ENCODE results near the gene G6PD.
"Not testable (repeated sequence)": the region's sequence is repeated elsewhere in the genome, so short reads cannot be mapped to it uniquely, and the experiment has no call there.

G6PD gene

DNA sequence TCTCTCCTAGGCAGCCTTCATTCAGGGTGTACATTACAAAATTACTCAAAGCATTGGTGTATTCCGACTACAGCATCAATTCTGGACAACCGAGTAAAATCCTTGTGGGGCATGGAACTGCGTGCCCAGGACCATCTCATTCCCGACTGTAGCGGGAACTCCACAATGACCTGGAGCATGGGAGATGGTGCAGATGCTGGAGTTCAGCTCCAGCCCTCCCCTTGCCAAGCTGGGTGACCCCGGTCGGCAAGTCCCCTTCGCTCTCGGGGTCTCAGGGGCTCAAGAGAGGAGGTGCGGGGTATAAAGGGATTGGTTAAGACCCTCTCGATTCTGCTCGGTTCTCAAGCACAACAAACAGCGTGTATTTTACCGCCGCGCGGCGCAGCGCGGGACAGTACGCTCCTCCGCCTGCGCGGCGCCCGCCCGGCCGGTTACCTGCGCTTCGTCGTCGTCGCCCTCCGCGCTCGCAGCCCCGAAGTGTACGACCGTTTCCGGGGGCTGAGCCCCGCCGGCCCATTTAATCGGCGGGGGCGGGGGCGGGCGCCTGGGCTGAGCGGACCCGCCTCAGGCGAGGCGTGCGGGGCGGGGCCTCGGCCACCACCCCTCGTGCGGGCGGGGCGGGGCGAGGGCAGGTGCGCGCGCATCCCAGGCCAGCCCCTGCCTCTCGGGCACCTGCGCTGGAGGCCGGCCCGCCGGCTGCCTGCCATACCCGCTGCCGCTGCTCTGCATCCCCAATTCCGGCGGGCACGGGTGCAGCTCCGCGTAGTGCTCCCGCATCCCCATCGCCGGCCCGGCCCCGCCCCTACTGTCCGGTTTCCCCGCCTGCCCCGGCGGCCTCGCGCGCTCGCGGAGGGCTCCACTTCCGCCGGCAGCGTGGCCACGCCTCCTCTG is at the start of gene G6PD:
Gene G6PD, minus strand, starts transcription at position 493 of the 891 bp plus-strand sequence. CDS start 691 bp downstream, outside the sequence.
- peak; percentile 55 to 66 for DNase-seq (ENCODE audit: extremely low read depth in 1 of 2, low read depth in 1 of 2)

DNA sequence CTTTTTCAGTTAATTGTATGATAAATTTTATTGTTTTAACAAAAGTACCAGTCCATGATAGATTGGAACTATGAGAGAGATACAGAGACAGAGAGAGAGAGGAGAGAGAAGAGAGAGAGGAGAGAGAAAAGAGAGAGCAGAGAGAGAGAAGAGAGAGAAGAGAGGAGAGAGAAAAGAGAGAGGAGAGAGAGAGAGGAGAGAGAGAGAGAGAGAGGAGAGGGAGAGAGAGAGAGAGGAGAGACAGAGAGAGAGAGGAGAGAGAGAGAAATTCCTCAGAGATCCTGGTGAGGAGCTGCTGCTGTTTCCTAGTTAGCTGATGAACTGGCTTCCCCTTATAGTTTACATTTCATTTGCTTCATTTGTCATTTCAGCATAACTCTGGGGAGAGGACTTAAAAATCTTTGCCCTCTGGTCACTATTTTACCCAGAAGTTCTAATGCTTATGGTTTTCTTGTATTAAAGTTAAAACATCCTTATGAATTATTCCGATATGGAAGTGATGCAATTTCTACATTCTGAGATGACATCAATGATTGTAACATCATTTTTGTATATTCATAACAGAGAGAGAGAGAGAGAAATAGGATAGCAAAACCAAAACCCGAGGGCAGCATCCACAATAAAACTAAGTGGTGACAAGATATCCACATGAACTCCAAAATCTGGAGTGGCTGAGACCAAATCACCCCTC is 49.1 kb upstream of the G6PD start:
- DNase-seq (ENCODE audit: extremely low read depth in 1 of 2, low read depth in 1 of 2): no peak

DNA sequence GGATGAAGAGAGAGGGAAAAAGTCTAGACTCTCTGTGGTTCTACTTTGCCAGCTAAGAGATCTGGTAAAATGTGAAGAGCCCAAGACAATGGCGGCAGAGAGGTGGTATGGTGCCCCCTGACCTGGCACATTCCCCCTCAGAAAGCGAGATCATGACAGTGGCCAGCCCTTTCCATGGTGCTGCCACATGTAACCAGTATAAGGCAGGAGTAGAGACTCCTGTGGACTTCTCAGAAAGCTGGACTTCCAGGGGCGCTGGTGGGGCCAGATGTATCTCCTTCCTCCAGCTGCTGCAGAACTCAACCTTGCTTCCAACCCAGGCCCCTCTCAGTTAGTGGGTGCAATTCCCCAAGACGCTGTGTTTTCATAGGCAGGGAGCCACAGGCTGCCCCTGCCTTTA is 47.8 kb upstream of the G6PD start:
- DNase-seq (ENCODE audit: extremely low read depth in 1 of 2, low read depth in 1 of 2): no peak

DNA sequence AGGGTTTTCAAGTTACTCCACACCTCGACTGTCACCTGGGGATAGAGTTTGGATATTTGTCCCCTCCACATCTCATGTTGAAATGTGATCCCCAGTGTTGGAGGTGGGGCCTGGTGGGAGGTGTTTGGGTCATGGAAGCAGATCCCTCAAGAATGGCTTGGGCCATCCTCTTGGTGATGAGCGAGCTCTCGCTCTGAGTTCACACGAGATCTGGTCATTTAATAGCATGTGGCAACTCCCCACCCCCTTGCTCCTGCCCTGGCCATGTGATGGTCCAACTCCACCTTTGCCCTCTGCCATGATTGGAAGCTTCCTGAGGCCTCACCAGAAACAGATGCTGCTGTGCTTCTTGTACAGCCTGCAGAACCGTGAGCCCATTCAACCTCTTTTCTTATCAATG is 46.6 kb upstream of the G6PD start:
- no peak for DNase-seq (ENCODE audit: extremely low read depth in 1 of 2, low read depth in 1 of 2)

- DNase-seq (ENCODE audit: extremely low read depth in 1 of 2, low read depth in 1 of 2): no peak
Observed at GRCh38 chrX:154592505-154592904, 45.9 kb upstream of the G6PD start.

DNA sequence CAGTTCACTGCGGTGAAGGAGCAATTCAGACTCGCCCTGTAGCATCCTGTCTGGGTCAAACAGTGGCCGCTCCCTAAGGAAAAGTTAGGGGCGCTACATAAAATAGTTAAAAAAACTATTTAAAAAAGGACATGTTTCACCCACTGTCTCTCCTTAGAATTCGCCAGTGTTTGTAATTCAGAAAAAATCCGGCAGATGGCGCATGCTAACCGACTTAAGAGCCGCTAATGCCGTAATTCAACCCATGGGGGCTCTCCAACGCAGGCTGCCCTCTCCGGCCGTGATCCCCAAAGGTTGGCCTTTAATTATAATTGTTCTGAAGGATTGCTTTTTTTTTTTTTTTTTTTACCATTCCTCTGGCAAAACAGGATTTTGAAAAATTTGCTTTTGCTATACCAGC is 43.8 kb upstream of the G6PD start:
- DNase-seq (ENCODE audit: extremely low read depth in 1 of 2, low read depth in 1 of 2): not testable (repeated sequence)

- not testable (repeated sequence) for DNase-seq (ENCODE audit: extremely low read depth in 1 of 2, low read depth in 1 of 2)
Observed at GRCh38 chrX:154584585-154585183, 38.0 kb upstream of the G6PD start, which contains the start of gene CTAG1A. CTAG1A (plus strand) TSS chrX:154585133; CDS start chrX:154585207, 74 bp downstream.

DNA sequence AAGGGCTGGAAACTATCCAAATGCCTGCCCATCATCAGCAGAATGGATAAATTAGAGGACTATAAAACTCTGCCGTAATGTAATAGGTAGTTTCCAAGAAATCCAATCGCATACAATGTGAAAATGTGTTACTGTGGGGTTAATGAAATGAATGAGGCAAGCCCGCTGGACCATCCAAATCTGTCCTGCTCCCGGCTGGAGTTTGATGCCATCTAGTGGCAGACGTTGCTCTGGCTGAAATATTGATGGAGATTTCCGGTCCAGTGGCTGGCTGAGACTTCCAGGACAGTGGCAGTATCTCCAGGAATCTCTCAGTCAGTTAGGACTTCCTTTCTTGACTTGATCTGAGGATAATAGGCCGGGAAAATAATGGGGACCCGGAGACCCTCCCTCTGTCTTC is 36.3 kb upstream of the G6PD start:
- not testable (repeated sequence) for DNase-seq (ENCODE audit: extremely low read depth in 1 of 2, low read depth in 1 of 2)

- not testable (repeated sequence) for DNase-seq (ENCODE audit: extremely low read depth in 1 of 2, low read depth in 1 of 2)
Observed at GRCh38 chrX:154575076-154575475, 28.4 kb upstream of the G6PD start.

DNA sequence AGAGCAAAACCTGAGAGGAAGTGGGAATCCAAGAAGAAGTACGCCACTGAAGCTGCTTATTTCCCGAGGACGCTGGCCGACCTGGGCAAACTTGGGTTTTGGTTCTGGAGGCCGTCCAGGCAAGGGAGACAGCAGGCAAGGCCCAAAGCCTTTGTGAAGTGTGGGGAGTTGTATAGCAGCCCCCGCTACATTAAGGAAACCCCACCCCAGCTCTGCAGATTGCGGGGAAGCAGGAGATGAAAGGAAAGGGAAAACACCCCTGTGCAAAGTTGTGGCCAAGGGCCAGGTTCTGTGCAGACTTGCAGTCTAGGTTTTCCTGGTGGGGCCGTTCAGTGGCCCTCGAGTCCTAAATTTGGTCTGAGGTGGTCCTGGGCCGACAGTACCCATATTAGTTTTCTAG is 26.4 kb upstream of the G6PD start:
- DNase-seq (ENCODE audit: extremely low read depth in 1 of 2, low read depth in 1 of 2): not testable (repeated sequence)

DNA sequence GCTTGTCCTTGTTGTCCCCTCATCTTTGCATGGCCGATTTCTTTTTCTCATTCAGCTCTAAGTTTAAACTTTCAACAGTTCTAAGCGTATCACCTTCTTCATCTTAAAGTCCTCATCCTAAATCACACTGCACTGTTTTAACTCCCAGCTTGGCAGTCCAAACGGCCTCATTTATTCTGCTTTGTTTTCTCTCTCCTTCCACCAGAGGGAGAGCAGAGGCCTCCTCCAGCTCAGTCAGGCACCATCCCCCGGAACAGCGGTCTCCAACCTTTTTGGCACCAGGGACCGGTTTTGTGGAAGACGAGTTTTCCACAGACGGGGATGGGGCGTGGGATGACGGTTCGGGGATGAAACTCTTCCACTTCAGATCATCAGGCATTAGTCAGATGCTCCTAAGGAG is 23.7 kb upstream of the G6PD start:
- not testable (repeated sequence) for DNase-seq (ENCODE audit: extremely low read depth in 1 of 2, low read depth in 1 of 2)

DNA sequence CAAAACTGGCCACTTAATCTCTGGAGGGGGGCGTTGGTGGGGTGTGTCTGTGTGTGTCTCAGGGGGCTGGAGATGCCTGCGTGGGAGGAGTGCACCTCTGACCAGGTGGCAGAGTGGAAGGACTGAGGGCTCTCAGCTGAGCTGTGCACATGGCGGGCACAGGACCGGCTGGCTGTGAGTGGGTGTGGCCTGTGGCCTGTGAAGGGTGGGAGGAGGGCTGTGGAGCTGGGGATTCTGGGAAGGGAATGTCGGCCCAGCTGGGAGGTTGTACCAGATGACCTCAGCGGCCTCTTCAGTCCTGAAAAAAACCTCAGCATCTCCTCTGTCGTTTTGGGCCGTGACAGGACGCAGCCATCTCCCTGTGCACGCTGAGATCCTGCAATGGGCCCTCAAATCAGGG is 15.6 kb upstream of the G6PD start:
- not testable (repeated sequence) for DNase-seq (ENCODE audit: extremely low read depth in 1 of 2, low read depth in 1 of 2)

DNA sequence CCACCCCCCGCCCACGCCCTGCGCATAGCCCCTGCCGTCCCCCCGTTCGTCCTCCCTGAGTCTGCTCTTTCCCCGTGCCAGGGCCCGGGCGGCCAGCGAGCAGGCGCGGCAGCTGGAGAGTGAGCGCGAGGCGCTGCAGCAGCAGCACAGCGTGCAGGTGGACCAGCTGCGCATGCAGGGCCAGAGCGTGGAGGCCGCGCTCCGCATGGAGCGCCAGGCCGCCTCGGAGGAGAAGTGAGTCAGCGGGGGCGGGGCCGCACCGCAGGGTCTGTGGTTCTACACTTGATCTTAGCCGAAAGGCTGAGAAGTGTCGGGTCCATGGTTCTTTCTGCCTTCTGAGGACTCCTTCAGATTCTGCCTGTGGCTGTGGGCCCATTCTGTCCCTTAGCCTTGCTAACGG is 13.7 kb upstream of the G6PD start:
- DNase-seq (ENCODE audit: extremely low read depth in 1 of 2, low read depth in 1 of 2): not testable (repeated sequence)

- not testable (repeated sequence) for DNase-seq (ENCODE audit: extremely low read depth in 1 of 2, low read depth in 1 of 2)
Observed at GRCh38 chrX:154558896-154559295, 12.2 kb upstream of the G6PD start.

DNA sequence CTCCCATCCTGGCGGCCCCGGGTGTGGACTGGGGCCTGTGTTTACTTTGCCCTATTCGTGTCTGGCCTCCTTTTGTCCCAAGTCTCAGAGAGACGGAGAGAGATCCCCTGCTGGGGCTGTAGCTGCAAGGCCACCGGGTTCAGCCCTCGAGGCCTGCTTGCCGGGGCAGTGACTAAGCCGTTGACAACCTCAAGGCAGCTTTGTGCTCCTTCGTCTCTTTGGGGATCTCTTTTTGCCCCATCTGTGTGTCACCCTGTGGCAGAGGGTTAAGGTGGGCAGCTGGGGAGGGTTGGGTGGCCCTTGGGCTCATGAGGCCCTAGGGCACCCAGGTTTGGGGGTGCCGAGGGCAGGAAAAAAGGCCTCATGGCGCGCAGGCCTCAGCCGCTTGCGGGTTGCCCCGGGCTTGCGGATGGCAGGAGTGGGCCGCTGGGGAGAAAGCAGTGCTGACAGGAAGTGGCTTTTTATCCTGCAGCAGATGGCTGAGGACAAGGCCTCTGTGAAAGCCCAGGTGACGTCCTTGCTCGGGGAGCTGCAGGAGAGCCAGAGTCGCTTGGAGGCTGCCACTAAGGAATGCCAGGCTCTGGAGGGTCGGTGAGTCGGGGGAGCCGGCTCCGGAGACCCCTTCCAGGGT is 11.5 kb upstream of the G6PD start:
- DNase-seq (ENCODE audit: extremely low read depth in 1 of 2, low read depth in 1 of 2): not testable (repeated sequence)

DNA sequence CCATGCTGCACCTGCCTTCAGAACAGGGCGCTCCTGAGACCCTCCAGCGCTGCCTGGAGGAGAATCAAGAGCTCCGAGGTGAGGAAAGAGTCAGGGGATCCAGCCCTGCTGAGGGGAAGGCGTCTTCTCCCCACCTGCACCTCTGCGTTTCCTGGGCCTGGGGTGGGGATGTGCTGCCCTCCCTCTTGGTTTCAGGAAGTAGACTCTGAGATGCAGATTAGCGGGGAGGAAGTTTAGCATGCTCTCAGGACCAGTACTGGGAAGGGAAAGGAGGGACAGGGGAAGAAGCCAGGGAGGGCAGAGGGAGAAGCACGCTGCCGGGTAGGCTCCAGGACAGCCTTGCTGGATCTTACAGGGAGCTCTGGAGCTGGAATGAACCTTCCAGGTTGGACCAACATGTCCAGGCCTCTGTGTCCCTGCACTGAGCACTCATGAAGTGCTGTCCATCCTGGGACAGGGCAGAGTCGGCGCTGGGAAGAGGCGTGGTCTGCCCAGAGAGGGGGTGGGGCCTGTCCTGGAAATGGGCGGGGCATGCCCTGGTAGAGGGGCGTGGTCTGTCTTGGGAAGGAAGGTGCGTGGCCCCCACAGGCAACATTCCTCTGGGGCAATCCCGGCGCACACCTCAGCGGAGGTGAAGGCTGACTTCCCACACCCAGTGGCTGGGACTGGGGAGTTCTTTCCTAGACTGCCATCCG is 5.6 kb upstream of the G6PD start:
- not testable (repeated sequence) for DNase-seq (ENCODE audit: extremely low read depth in 1 of 2, low read depth in 1 of 2)

- DNase-seq (ENCODE audit: extremely low read depth in 1 of 2, low read depth in 1 of 2): no peak
Observed at GRCh38 chrX:154549766-154550165, 3.1 kb upstream of the G6PD start.

DNA sequence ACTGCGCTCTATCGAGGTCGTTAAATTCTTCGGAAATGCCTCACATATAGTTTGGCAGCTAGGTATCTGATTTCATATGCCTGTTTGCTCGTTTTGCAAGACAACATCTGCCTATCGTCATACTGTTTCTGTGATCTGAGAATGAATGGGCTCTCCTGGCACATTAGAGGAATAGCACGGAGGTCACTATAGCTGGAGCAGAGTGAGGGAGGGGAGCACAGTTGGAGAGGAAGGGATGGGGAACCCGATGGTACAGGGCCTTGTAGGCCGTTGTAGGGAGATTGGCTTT is 1.3 kb upstream of the G6PD start:
- no peak for DNase-seq (ENCODE audit: extremely low read depth in 1 of 2, low read depth in 1 of 2)

- peak; percentile 75 for DNase-seq (ENCODE audit: extremely low read depth in 1 of 2, low read depth in 1 of 2)
Observed at GRCh38 chrX:154547245-154548027, 790 bp upstream of the G6PD start, which contains the start of gene IKBKG. IKBKG (plus strand) TSS chrX:154547620; CDS start chrX:154552003, 4,383 bp downstream.
